Hepatocyte (in vitro differentiated cells): ENCODE data around the gene PYY. TPM values are rescaled to one million over a fixed set of nuclear protein-coding genes. Genes with fewer than 3 reads are reported as not detected.

Experiments
- DNase-seq: peaks from one replicate; pipeline ENCODE4 v3.0.0-alpha.2; 2016; ENCODE audit warnings: low spot score
- H2AFZ ChIP-seq: fragments of 200-600 bp; sonication (generic); 2 replicates; pipeline ENCODE4 v1.6.0; 2016; ENCODE audit warnings: antibody characterized with exemption, mild to moderate bottlenecking
- H3K27ac ChIP-seq: fragments of 200-600 bp; sonication (generic); 2 replicates; pipeline ENCODE4 v1.5.1; 2016; ENCODE audit warnings: mild to moderate bottlenecking
- H3K27me3 ChIP-seq: fragments of 200-600 bp; sonication (generic); 2 replicates; pipeline ENCODE4 v1.6.1; 2016
- H3K36me3 ChIP-seq: fragments of 200-600 bp; sonication (generic); replicated peaks from 2 replicates; pipeline ENCODE4 v1.5.1; 2016; ENCODE audit warnings: low read depth; ENCODE audit not compliant: insufficient read depth
- H3K4me1 ChIP-seq: fragments of 200-600 bp; sonication (generic); 2 replicates; pipeline ENCODE4 v1.5.1; 2016; ENCODE audit warnings: mild to moderate bottlenecking, moderate library complexity; ENCODE audit not compliant: insufficient read depth
- H3K4me2 ChIP-seq: fragments of 200-600 bp; sonication (generic); 2 replicates; pipeline ENCODE4 v1.6.0; 2016
- H3K4me3 ChIP-seq: fragments of 200-600 bp; sonication (generic); 2 replicates; pipeline ENCODE4 v1.5.1; 2016; ENCODE audit warnings: mild to moderate bottlenecking
- H3K79me2 ChIP-seq: fragments of 200-600 bp; sonication (generic); 2 replicates; pipeline ENCODE4 v1.6.0; 2017; ENCODE audit warnings: mild to moderate bottlenecking
- H3K9me2 ChIP-seq: fragments of 200-600 bp; sonication (generic); replicated peaks from 2 replicates; pipeline ENCODE4 v1.6.0; 2017; ENCODE audit warnings: mild to moderate bottlenecking; ENCODE audit not compliant: insufficient read depth
- H3K9me3 ChIP-seq: fragments of 200-600 bp; sonication (generic); 2 replicates; pipeline ENCODE4 v1.5.1; 2016; ENCODE audit warnings: low read depth, mild to moderate bottlenecking
- H4K20me1 ChIP-seq: fragments of 200-600 bp; sonication (generic); 2 replicates; pipeline ENCODE4 v1.6.0; 2016; ENCODE audit warnings: mild to moderate bottlenecking; ENCODE audit not compliant: insufficient read depth, poor library complexity, severe bottlenecking
- CTCF ChIP-seq: fragments of 200-600 bp; sonication (generic); IDR thresholded peaks from 2 replicates; pipeline ENCODE4 v1.5.1; 2016; ENCODE audit warnings: antibody characterized with exemption, mild to moderate bottlenecking; ENCODE audit not compliant: poor library complexity
- EZH2 ChIP-seq: fragments of 200-600 bp; sonication (generic); IDR thresholded peaks from 2 replicates; pipeline ENCODE4 v1.6.1; 2016; ENCODE audit warnings: antibody characterized with exemption, mild to moderate bottlenecking, borderline replicate concordance
- EZH2phosphoT487 ChIP-seq: fragments of 200-600 bp; sonication (generic); IDR thresholded peaks from one replicate; pipeline ENCODE4 v1.6.1; 2018; ENCODE audit warnings: antibody characterized with exemption, mild to moderate bottlenecking, low read depth, moderate library complexity; ENCODE audit not compliant: unreplicated experiment, severe bottlenecking
- WGBS: methylation state at CpG from one replicate; pipeline ENCODE4 v1.1.6; 2016; ENCODE audit warnings: low lambda C conversion rate; ENCODE audit errors: missing lambda C conversion rate; 5-methylcytosine and 5-hydroxymethylcytosine counted together
- polyA plus RNA-seq: library from polyadenylated mRNA; unstranded; fragments of >200 nt; fragmentation: Nextera tagmentation; extraction: Ambion mirVana; gene quantifications from 2 replicates; pipeline ENCODE4 v1.2.1, GENCODE V29; 2016
- total RNA-seq: library from RNA; depleted of rRNA; stranded (reverse); fragments of >200 nt; gene quantifications from 2 replicates; pipeline ENCODE4 v1.2.3, GENCODE V29; 2014

Gene PYY
- total and polyA plus RNA-seq, 2 experiments from 2014 or later = 16.9 TPM; not detected in 1

DNA sequence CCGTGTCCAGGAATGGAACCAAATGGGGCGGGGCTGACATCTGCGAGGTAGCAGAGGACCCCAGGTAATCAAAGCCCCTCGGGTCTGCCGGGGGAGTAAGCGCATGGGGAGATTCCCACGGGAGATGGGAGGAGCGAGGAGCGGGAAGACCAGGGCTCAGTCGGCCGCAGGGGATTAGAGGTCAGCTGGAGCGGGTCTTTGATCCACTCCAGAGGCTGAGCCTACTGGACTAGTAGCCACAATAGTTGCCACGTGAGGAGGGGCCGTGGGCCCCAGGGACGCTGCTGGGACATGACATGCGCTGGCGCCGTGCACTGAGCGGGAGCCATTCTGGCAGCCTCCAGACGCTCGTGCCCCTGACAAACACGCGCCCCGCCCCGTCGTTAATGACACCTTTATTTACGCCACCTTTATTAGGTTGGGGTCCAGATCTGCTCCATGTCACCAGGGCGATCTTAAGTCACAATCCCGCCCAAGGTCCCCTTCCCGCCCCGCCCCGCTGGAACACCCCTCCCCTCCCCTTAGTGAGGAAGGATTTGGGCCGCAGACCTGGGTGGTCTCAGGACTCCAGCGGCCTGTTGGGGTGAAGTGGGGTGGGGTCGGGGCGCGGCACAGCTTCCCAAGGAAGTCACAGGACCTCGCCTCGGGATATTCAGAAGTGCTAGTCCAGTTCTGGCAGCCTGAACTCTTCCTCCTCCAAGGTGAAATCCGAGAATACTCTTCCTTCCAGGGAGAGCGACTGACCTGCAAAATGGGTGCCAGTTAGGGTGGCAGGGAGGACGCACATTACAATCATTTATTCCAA is 26.5 kb downstream of the PYY start:
- H3K4me3 ChIP-seq = no peak overlapping the region
- H3K27me3 ChIP-seq = peaks cover 3% of the 10 kb centered on the region

DNA sequence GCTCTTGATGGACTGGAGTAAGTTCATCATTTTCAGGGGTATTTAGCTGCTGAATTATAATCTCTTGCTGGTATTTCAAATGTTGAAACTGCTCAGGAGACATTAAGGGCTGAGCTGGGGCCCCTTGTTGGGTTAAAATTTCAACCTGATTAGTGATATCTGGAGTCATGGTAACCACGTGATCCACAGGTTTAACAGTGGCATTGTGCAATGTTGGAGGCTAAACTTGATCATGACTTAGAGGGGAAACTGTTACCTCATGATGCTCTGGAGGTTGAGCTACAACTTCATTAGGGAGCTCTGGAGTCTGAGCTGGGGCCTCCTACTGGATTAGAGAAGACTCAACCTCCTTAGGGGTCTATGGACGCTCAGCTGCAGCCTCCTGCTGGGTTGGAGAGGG is 29.2 kb downstream of the PYY start:
- Histone ChIP-seq H4K20me1 (no peaks in the 10 kb centered on the region), H3K4me2 (peak overlapping the region; percentile 44), H3K9me2 (no peaks in the 10 kb centered on the region), H3K9me3 (no peaks in the 10 kb centered on the region), H3K4me1 (peaks cover 24% of the 10 kb centered on the region), H3K27me3 (peaks cover 3% of the 10 kb centered on the region), H3K79me2 (no peaks in the 10 kb centered on the region), H3K27ac (no peak overlapping the region), H2AFZ (no peak overlapping the region), H3K36me3 (no peaks in the 10 kb centered on the region), H3K4me3 (no peak overlapping the region)
- no peak for TF ChIP-seq EZH2
- TF ChIP-seq EZH2phosphoT487 = no peak
- TF ChIP-seq CTCF = no peak
- WGBS = 45% methylated on average over 2 of the region's 2 CpGs
- peak; percentile 33 for DNase-seq

More for the DNA sequence above, 26.5 kb downstream of the PYY start:
- WGBS = 22% methylated on average over 39 of the region's 42 CpGs
- Histone ChIP-seq H3K4me1 (peaks cover 24% of the 10 kb centered on the region), H3K4me2 (peak overlapping the region; percentile 82), H3K9me2 (no peaks in the 10 kb centered on the region), H4K20me1 (no peaks in the 10 kb centered on the region), H2AFZ (no peak overlapping the region), H3K9me3 (no peaks in the 10 kb centered on the region), H3K79me2 (no peaks in the 10 kb centered on the region), H3K36me3 (no peaks in the 10 kb centered on the region), H3K27ac (no peak overlapping the region)
- no peak for TF ChIP-seq EZH2
- TF ChIP-seq EZH2phosphoT487 = no peak
- no peak for TF ChIP-seq CTCF
- DNase-seq = peak; percentile 38

DNA sequence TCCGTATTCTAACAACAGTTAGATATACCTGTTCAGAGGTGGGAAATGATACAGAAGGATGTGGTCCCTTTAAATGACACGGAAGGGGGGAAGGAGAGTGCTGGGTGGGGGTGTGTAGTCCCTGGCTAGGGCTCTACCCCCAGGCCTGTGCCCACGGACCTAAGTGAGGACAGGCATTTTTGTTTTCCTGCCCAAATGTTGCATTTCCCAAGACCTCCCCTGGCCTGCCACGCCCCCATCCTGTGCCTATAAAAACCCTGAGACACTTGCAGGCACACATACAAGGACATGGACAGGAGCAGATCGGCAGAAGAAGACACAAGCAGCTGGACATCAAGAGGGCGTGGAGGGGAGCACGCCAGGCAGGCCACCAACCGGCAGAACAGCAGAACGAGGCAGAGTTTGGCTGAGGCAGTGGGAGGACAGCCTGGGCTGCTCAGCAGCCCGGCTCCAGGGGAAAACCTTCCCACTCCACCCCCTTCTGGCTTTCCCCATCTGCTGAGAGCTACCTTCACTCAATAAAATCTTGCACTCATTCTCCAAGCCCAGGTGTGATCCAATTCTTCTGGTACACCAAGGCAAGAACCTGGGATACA is 33.1 kb downstream of the PYY start:
- DNase-seq = no peak
- H3K27ac ChIP-seq = no peak overlapping the region
- WGBS = 80% methylated on average over 10 of the region's 10 CpGs

More for the DNA sequence above, 33.1 kb downstream of the PYY start:
- H2AFZ ChIP-seq = no peak overlapping the region
- H3K9me2 ChIP-seq = no peaks in the 10 kb centered on the region
- TF ChIP-seq CTCF = no peak
- no peak for TF ChIP-seq EZH2
- no peak for TF ChIP-seq EZH2phosphoT487
- no peaks in the 10 kb centered on the region for H3K36me3 ChIP-seq
- H3K27me3 ChIP-seq = peaks cover 12% of the 10 kb centered on the region
- H3K4me1 ChIP-seq = peaks cover 6% of the 10 kb centered on the region
- H3K79me2 ChIP-seq = no peaks in the 10 kb centered on the region
- H4K20me1 ChIP-seq = no peaks in the 10 kb centered on the region
- H3K4me3 ChIP-seq = no peak overlapping the region
- no peaks in the 10 kb centered on the region for H3K9me3 ChIP-seq
- no peak overlapping the region for H3K4me2 ChIP-seq
